HG02885 (cell line): ENCODE results near the gene SERPINA1.
A peak's percentile ranks its signal among the peaks of the same experiment; 100 is the strongest.
"Not testable (repeated sequence)": the region's sequence is repeated elsewhere in the genome, so short reads cannot be mapped to it uniquely, and the experiment has no call there.

Experiments used
- ATAC-seq: cut with Tn5 transposase; IDR thresholded peaks from one replicate; pipeline ENCODE4 v1.9.1; 2021; ENCODE audit warnings: mild to moderate bottlenecking; ENCODE audit not compliant: unreplicated experiment, poor library complexity

The SERPINA1 gene

DNA sequence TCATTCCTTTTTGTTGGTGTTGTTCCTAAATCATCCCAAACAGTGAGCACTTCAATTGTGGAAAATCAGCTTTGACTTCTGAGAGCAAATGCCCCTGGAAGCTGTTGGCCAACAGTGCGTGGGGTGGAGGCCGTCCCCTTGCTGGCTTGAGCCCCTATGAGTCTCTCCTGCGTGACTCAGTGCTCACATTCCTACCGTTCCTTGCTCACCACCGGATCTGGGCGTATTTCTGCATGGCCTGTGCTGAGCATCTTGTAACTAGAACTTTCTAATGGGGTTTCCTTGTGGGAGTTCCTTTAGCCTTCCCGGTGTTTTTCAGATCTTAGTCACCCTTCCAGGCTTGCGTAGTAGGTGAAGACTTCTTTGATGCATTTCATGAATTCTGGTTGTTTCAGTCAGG, 14.7 kb downstream of the SERPINA1 start:
- no peak for ATAC-seq

DNA sequence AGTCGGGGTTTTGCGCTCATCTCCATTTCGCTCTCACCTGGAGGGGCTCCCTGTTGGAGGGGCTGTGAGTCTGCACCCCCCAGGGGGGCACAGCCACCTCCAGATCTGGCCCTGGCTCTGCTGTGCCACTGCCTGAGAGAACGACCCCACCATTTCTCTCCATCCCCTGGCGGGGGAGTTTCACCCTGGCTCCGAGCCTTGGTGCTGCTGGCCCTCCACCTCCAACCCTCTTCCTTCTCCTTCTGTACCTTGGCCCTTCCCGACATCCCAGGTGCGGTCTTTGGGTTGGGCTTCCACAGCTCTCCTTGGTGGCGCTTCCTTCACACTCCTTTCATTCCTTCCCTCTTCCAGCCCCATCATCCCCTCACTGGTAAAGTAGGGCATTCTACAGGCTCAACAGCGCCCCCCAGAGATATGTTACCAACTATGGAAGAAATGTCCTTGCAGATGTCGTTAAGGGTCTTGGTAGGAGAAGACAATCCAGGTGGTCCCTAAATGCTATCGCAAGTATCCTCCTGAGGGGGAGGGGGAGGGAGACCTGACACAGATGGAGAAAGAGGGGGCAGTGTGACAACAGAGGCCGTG, 16.3 kb downstream of the SERPINA1 start:
- ATAC-seq = no peak

DNA sequence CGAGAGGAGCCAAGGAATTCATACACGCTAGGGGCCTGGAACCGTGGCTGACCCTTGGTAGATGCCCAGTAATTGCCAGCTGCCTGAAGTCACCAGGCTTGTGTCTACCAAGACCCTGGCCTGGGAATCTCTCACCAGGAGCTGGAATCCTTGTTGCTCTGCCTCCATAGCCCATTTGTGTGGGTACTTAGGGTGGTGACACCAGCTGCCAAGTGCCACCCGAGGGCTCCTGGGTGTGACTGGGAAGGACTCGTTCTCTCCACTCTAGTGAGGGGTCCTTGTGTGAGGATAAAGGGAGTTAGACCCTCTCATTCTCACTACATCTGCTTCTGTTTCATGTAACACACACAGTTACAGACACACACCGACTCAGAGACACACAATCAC, 17.9 kb downstream of the SERPINA1 start:
- ATAC-seq = no peak

DNA sequence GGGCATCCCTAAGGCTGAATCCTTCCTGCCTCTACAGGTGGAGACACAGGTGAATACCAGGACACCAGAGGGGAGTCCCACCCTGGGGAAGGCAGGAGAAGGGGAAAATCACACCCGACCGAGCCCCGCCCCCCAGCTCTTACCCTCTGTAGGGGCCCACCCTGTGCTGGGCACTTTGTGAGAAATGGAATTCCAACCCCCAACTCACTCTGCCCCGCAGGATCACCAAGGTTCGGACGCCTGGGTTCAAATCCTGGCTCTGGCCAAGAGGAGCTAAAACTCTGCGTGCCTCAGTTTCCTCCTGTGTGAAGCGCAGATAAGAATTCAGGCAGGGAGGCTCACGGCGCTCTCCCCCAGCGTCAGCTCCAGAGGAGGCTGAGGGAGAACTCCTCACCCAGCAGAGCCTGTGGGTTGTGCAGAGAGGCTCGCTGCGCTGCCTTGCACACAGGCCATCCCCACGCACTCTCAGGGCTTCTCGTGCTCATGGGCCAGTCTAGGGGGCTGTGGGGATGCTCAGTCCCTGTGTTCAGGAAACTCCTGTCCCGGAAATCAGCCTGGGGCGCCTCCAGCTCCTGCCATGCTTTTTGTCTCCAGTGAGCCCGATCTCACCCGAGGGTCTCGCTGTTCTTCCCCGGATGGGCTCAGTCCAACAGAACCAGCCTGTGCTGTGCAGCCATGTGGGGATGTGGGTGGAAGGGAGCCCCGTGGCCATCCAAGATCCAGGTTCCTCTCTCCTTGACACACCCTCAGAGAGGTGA, 18.5 kb downstream of the SERPINA1 start:
- ATAC-seq = not testable (repeated sequence)

DNA sequence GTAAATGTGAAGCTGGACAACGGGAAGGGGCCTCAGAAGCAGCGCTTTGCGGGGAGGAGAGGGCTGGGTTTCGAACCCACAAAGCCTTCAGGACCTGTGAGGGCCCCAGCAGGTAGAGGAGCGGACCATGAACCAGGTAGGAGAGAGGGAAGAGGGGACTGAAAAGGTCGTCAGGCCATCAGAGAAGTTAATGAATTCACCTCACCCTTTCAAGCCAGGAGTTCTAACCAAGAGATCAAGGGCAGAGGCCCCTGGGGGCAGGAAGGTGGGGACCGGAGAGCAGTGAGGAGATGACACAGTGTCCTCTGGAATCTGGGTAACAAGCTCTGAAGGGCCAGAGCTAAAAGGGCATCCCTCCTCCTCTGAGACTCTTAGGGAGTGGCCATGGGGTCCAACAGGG, 19.4 kb downstream of the SERPINA1 start:
- ATAC-seq = no peak

DNA sequence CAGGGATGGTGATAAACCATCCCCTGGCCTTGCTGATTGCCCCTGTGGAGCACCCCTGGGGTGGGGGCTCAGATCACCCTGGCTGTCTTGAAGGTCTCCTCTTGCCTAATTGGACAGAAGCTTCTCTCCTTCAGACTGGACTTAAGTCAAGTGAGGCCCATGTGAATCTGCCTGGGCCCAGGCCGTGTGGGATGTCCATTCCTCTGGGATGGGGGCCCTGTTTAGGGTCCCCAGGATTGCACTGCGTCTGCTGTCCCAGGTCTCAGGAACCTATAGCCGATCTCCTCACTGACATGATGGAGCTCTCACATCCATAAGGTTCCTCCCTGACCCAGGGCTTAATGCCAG, 20.2 kb downstream of the SERPINA1 start:
- ATAC-seq = no peak

DNA sequence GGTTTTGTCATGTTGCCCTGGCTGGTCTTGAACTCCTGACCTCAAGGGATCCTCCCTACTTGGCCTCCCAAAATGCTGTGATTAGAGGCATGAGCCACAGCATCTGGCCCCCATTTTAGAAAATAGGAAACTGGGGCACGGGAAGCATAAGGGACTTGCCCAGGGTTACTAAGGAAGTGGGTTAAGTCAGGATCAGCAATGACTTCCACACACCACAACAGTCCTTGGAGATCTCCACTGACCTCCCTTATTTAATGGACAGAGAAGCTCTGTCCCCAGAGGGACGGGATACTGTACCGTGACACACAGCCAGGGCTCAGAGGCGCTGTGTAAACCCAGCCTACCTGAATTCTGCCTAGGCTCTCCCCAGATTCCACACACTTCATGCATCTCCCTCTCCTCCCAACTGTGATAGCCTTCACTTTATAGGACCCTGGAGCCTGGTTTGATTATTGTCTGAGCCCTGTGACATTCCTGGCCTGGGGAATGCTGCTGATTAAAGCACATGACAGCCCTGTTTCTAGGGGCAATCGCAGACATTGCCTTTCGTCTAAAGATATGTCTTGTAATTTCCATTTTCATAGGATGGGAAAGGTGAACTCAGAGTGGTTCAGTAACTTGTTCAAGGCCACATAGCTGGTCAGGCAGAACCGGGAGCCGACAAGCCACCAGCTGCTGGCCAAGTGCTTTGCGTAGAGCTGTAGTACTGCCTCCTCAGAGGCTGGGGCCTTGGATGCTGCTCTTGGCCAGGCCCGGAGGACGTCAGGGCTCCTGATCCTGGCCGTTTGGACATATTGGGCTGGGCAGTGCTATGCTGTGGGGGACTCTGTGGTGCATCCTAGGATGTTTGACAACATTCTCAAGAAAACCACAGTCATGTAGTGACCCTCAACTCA, 20.8 kb downstream of the SERPINA1 start:
- no peak for ATAC-seq

DNA sequence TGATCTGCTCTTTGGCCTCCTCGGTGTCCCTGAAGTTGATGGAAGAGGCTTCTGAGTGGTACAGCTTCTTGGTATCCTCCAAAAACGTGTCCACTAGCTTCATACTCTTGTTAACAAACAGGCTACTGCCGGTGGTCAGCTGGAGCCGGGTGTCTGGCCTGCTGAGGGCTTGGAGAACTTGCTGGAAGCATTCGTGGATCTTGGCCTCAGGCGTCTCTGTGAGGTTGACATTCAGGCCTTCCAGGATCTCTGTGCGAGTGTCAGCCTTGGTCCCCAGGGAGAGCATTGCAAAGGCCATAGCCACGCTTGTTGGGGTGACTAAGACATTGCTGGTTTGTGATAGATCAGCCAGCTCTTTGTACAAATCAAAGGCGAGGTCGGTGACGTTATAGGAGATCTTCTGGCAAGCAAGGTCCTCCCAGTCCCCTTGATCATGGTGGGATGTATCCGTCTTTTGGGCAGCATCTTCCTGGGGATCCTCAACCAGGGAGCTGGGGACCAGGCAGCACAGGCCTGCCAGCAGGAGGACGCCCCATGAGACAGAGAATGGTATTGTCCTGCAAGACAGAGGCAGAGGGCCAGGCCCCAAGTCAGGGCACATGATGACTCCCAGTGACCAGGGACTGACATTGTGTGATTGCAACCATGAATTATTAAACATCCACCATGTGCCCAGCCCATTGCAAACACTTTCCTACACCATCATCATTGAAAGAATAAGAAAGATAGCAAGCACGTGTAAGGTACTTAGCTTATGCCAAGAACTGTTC, 22.1 kb downstream of the SERPINA1 start, which contains the start of gene SERPINA2:
Gene SERPINA2, minus strand, starts transcription at position 553 of the 770 bp plus-strand sequence.
- no peak for ATAC-seq

DNA sequence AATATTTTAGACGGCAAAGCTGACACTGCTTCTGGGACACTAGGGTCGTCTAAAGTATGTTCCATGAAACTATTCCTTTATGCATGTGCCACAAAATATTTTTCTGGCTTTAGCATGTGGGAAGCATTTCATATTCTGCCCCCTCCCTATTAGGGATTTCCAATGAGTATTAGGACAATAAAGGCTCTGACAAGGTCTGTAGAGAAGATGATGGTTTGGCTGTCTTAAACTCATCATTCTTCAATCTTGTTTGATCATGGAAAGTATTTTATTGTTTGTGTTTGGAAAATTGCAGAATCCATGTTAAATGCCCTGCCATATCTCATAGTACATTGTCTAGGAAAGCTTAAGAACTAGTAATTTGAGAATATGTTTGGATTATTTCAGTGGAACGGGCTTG, 22.8 kb downstream of the SERPINA1 start:
- ATAC-seq = no peak

DNA sequence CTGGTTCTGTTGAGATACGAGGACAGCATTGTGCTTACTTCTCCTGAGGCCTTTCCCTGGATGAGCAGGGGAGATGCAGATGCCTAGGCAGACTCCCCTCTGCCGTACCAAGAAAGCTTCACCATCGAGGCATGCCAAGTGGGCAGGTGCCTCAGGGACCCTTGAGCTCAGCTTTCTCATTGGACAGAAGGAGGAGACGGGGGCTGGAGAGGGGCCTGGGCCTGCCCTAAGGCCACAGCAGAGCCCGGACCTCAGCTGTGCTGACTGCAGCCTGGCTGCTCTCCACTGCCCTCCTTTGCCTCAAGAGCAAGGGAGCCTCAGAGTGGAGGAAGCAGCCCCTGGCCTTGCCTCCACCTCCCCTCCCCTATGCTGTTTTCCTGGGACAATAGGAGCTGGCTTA, 23.4 kb downstream of the SERPINA1 start:
- ATAC-seq = no peak

DNA sequence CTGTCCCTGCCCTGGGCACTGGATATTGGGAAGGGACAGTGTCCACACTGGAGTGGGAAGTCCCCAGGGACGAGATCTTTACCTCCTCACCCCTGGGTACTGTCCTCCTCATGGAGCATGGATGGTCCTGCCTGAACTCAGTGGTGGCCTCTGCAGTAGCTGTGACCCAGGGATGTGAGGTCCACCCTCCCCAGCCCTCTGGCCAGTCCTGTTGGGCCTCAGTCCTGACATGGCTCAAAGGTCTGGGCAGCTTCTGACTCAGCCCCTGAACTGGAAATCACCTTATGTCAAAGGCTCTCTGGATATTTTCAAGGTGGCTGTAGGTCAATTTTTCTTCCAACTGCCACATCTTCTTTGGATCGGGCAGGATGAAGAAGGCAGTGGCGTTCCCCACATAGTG, 24.4 kb downstream of the SERPINA1 start:
- ATAC-seq = no peak

DNA sequence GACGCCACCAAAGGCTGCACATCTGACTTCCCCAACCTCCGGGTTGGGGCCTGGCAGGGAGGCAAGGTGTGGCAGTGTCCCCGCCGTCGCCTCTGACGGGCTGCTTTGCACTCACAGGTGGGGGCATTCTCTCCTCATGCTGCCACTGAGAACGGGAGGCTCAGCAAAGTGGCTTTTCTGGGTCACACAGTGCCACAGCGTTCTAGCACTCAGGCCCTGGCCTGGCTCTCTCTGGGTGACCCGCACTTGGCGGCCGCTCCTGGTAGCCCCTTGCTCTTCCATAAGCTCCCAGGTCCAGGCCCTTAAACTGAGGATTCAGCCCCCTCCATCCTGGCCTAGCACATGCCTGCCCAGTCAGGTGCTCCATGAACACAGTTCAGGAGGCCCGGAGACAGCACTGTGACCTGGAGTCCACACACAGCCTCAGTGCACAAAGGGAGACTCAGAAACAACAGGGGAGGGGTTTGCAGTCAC, 25.2 kb downstream of the SERPINA1 start:
- ATAC-seq = no peak

DNA sequence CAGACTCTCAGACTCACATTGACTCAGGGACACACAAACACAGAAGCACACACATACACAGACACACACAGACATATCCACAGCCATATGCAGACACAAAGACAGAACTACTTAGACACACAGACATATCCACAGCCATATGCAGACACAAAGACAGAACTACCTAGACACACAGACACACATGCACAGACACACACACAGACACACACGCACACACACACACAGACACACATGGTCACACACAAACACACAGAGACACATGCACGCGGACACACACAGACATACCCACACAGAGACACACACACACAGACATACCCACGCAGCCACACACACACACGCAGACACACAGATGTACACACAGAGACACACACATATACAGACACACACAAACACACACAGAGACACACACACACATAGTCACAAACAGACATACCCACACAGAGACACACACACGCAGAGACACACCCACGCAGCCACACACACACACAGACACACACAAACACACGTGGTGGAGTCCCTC, 25.7 kb downstream of the SERPINA1 start:
- ATAC-seq = no peak

DNA sequence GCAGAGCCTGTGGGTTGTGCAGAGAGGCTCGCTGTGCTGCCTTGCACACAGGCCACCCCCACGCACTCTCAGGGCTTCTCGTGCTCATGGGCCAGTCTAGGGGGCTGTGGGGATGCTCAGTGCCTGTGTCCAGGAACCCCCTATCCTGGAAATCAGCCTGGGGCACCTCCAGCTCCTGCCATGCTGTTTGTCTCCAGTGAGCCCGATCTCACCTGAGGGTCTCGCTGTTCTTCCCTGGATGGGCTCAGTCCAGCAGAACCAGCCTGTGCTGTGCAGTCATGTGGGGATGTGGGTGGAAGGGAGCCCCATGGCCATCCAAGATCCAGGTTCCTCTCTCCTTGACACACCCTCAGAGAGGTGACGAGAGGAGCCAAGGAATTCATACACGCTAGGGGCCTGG, 26.7 kb downstream of the SERPINA1 start:
- no peak for ATAC-seq

DNA sequence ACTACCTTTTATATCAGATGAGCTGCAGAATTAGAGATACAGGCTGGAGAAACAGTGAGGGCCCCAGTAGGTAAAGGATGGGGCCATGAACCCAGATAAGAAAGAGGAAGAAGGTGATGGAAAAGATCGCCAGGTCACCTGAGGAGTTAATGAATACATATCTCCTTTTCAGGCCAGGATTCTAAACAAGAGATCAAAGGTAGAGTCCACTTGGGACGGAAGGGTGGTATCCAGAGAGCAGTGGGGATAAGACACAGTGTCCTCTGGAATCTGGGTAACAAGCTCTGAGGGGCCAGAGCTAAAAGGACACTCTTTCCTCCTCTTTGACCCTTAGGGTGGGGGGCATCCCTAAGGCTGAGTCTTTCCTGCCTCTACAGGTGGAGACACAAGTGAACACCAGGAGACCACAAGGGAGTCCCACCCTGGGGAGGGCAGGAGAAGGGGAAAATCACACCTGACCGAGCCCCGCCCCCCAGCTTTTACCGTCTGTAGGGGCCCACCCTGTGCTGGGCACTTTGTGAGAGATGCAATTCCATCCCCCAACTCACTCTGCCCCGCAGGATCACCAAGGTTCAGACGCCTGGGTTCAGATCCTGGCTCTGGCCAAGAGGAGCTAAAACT, 27.3 kb downstream of the SERPINA1 start:
- no peak for ATAC-seq

DNA sequence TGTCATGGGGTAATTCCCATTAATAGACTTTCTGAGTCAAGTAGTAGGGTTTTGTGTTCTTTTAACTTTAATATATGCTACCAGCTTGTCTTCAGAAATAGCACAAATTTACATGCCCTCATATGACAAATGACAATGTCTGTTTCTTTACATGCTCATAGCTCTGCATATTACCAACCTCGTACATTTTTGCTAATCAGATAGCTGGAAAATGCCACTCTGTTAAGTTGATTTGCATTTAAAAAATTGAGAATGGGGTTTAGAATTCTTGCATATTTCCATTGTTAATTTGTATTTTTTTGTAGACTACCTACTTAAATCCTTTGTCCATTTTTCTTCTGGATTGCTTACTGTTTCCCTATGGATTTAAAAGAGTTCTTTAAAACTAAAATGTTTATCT, 31.2 kb downstream of the SERPINA1 start:
- ATAC-seq = no peak

DNA sequence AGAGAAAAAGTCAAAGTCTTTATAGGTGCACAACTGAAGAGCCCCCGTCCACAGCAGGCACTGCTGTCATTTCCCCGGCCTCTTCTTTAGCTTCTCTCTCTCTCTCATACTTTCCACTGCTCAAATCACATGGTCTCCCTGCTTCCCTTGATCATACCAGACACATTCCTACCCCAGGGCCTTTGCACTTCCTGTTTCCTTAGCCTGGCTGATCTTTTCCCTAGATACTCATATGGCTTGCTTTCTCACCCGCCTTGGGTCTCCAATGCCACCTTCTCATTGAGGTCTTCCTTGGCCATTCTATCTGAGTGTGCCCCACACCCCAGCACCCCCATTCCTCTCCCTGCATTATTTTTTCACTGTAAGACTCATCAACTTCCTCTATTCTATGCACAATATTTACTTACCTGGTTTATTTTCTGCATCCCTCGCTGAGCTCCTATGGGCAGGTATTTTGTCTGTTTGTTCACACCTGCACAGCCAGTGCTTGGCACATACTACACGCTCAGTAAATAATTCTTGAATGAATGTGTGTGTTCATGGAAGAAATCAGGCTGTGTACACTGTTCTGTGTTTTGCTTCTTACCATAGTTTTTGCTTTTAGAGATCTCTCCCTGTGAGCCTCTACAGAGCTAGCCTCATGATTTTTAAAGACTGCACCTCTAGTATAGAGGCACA, 31.9 kb downstream of the SERPINA1 start:
- ATAC-seq = no peak

DNA sequence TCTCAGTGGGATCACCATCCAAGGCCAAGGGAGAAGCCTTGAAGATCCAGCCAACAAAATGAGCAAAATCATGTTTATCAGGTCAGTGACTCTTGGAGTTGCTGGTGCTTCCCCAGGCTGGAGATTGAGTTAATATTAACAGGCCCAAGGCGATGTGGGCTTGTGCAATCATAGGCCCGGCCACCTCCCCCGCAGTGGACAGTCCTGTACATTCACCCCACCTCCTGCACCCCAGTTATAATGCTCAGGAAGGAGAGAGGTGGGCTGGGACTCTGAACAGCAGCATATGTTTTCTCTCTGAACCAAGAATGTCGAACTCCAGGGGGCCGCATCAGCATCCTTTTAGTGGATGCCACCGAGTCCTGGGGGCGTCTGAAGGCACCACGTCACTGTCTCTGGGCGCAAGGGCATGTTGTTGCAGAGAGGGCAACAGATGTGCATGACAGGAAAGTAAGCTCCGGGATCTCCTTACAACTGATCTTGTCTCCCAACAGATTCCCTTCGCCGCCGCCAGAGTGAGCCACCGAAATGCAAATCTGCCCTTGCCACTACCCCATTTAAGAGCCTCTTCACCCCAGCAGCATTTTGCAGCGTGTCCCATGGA, 33.1 kb downstream of the SERPINA1 start:
- peak; percentile 41 for ATAC-seq
